ENCODE measurements around the gene PNKD. TPM values are rescaled to one million over a fixed set of nuclear protein-coding genes. Genes with fewer than 3 reads are reported as not detected.
"Not testable (repeated sequence)": the region's sequence is repeated elsewhere in the genome, so short reads cannot be mapped to it uniquely, and the experiment has no call there.

The PNKD gene
- total RNA-seq, 1 donor from 2014 or later, result 18.2 TPM

DNA sequence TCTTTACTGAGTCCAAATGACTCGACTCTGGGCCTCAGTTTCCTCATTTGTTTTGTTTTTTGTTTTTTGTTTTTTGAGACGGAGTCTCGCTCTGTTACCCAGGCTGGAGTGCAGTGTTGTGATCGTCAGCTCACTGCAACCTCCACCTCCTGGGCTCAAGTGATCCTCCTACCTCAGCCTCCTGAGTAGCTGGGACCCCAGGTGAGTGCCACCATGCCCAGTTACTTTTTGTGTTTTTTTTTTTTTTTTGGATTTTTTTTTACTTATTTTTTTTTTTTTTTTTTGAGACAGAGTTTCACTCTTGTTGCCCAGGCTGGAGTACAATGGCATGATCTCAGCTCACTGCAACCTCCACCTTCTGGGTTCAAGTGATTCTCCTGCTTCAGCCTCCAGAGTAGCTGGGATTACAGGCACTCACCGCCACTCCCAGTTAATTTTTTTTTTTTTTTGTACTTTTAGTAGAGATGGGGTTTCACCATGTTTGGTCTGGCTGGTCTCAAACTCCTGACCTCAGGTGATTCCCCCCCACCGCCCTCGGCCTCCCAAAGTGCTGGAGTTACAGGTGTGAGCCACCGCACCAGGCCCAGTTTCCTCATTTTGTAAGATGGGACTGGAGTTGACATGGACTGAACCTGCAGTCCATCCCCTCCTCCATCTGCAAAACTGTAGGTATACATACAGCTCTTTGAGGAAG, 3.0 kb downstream of the PNKD start:
- not testable (repeated sequence) for DNase-seq

DNA sequence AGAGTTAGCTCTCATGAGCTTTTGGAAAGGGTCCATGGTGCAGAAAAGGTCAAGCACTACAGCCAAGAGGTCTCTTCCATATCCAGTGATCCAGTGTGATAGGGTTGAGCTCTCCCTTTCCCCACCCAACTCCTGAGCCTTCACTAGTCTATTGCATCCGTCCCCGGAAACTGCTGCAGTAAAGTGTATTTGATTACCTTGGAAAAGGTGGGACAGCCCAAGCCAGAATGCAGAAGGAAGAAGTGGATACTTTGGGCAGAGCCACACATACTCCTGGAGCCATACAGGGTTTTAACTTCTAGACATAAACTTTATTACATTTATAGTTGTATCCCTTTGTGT, 3.6 kb downstream of the PNKD start:
- DNase-seq, result no peak

DNA sequence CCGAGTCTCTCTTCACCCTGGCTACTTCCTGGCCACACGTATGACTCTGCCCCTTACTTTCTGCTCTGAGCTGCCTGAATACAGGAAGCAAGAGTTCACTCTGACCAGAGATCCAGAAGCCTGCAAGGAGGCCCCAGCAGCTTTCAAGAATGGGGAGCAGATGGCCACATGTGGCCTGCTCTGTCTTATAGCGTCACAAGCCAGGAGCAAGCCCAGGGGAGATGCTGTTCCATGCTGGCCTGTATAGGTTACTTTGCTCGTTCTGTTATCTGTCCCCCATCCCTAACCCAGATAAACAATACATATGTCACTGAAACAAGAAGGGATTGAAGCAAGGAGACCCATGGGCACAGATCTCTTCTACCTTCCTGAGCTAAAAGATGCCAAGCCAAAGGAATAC, 4.3 kb downstream of the PNKD start:
- DNase-seq, result no peak

DNA sequence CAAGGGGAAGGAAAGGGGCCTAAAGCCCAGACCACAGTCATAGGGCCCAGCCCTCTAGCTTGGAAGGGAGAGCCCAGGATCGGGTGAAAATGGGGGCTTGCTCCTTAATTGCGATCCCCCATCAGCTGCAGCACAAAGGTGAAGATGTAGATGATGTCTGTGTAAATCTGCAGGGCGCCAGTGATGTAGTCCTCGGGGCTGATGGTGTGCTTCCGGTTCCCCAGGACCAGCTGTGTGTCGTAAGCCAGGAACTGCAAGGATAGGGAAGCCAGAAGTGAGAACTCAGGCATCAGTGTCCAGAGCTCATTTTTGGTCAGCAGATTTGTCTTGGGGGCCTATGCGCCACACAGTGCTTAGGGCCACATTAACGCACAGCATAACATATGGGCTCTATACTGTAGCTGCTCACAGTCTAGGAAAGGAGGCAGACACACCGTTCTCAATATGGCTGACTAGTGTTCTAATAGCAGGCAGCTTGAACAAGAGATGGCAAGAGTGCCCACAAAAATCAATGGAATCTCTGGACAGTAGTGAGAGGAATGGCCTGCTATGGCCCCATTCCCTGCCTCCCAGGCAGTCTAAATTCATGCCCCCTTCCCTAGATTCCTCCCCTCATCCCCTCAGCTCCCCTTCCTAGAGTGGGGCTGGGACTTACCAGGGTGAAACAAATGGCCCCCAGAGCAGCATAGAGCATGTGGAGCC, 5.2 kb downstream of the PNKD start:
- DNase-seq, result no peak

DNA sequence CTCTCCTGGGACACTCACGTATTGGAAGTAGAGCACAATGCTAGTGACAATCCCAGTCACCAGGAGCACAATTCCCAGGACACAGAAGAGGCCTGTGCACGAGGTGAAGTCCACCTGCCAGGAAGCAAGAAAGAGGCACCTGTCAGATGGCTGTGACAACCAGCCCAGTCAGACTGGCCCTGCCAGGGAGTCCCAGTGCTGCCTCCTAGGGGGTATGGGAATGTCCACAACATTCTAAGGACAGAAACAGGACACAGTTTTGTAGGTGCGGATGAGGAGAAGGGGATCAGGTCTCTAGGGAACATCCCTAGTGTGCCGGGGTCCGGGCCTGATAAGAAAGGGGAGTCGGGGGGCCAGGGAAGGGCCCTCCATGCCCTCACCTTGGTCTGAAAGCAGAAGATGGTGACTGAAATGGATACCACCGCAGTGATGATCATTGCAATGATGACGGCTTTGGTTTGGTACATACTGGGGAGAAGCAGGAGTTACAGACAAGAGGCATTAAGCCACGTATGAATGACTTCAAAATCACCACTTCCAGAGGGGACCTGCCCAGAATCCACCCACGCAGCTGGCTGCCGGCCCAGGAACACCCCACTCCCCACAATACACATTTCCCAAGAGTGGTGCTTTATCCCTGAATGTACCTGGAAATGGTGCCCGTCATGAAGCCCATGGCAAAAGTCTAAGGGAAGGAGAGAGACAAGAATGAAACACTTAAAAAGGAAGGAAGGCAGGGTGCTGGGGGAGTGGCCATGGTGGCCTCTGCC, 6.9 kb downstream of the PNKD start:
- no peak for DNase-seq

DNA sequence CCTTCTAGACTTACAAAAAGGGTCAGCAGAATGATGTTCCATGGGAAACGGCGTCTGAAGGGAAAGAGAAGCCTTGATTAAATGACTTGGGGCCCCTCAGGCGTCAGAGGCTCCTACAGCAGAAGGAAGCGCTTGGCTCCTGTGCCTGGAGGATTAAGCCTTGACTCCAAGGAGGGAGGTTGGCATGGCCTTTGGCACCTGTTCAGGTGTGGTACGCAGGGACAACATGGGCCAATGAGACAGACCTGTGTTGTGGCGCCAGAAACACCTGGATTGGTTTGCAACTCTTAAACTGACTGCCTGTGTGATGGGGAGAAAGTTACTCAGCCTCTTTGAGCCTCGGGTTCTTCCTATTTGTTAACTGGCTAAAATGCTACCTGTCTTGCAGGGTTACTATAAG, 7.6 kb downstream of the PNKD start:
- no peak for DNase-seq

DNA sequence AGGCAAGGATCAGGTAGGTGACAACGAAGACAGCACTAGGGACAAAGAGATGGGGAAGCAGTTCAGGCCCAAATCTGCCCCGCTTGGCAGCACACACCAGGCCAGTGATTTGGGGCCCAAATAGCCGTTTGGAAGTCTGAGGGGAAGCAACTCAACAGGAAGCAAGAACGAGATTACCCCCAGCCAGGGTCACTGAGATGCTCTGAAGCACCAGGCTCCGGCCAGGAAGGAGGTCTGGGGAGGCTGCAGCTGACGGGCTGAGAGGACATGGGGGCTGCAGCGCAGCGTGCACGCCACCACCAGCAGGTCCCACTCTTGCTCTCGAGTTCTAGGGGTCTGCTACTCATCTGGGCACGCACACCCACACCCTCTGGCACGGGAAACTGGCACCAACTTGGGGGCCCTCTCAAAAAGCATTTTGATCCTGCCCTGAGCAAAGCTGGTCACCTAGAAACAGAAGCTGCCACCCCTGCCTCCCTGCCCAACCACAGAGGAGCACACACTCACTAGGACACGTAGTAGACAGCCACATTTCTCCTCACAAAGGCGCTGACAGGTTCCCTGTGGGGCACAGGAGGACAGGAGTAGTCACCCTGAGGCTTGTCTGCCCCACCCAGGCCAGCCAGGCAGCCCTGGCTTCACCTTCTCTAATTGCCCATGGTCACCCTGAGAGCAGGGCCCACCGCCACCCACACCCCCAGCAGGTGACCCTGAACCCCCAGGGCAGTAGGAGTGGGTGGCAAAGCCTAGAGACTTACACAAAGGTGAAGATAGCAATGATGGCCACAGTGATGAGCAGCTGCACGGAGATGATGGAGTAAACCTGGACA, 8.4 kb downstream of the PNKD start:
- DNase-seq, result no peak

DNA sequence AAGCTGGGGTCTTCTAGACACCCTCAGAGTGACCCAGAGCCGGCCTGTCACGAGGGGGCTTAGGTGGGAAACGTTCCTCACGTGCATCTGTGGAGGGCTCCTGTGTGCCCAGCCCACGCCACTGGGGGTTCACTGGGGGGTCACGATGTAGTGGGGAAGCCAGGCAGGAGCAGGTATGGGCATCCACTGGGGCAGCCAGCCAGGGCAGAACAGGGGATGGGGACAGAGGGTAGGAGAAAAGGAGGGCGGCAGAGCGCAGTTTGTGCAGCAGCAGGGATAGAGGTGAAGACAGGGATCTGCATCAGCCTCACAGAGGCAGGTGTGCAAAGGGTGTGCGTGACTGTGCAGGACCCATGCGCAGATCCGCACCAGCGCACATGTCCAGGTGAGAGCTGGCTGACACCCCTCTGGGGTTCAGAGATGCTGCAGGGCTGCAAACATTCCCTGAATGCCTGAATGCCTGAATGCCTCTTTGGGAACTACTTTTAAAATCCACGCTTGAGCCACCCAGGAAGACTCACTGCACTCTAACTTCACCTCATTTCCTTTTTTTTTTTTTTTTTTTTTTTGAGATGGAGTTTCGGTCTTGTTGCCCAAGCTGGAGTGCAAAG, 10.0 kb downstream of the PNKD start:
- no peak for DNase-seq

DNA sequence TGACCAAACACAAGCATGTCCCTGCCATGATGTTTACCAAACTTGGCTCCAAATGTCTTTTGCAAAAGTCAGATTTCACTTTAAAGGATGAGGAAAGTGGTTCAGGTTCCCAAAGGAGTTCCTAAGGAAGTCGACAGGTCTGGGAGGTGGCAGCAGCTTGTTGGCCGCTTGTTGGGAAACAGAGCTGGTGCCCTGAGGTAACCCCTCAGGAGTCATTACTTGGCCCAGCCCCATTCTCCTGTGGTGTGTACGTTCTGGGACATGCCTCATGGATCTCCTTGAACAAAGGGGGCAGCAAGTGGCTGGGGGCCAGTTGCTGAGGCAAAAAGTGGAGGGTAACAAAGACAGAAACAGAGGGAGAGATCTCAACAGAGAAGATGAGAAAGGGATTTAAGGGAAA, 11.1 kb downstream of the PNKD start:
- no peak for DNase-seq

DNA sequence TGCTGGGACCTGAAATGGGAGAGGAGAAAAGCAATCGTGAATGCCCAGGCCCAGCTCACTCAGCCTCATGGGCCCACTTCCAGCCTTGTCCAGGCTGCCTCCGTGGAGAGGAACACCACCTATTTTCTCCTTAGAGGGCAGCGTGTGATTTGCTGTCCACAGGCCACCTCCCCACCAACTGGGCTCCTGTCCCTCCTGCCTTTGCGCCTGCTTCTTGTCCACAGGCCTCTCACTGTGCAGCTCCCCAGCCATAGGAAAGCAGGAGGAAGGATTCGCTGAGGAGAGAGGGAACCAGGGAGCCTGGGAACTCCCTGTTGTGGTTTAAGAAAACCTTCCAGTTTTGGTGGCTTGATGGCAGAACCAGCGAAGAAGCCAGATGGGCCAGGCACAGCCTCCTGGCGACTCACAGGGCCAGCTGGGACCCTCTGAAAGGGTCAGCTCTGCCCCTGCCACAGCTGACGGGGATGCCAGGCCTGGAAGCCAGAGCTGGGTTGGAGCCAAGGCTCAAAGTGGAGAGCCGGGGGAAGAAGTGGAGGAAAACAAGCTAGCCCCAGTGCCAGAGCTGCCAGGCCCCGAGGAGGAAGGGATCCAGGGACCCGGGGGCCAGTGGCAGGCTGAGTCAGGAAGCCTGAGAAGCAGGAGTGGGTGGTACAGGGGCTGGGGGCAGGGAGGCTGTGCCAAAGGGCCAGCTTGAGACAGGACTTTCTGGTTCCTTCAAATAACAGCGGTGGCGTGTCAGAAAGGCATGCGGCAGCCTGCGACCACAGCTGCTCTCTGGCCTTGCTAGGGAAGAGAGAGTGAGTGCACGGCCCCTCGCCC, 12.1 kb downstream of the PNKD start:
- peak; percentile 41 for DNase-seq

DNA sequence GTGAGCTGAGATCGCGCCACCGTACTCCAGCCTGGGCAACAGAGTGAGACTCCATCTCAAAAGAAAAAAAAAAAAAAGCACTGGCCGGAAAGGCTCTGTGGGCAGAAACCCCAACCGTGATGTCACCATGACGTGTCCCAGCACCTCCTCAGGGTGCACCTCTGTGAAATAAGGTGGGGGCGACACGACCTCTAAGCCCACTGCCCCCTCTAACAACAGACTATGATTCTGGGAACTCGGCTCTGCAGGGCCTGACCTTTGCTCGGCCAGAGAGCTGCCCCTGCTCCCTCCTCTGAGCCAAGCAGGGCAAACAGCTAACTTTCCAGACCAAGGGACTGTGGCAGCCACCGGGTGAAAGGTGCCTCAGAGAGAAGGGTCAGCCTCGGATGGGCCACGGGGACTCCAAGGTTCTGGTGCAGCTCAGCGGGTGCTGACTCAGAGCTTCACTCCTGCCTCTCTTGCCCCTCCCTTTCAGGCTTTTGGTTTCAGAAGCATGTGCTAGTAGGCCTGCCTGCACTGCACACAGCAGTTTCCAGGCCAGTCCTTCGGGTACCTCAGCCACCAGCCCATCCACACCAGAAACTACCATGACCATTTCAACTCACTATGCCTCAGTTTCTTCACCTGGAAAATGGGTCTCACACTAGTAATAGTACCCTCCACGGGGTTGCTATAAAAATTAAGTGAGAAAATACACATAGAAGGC, 13.9 kb downstream of the PNKD start:
- no peak for DNase-seq

DNA sequence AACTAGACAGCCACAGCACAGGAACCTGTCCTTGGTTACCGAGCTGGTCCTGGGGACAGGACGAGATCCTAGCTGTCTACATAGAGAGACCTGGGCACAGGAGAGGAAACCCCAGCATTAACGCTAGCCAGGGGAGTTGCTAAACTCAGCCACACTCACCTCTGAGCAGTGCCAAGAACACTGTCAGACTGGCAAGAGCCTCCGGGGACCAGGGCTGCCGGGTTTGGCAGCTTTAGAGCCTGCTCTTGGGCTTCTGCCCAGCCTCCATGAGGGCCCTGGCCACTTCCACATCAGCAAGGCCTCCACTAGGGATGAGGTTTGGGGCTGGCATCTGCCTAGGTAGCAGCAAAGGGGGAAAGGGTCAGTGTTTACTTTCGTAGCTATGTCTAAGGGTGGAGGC, 15.3 kb downstream of the PNKD start:
- peak; percentile 24 for DNase-seq

DNA sequence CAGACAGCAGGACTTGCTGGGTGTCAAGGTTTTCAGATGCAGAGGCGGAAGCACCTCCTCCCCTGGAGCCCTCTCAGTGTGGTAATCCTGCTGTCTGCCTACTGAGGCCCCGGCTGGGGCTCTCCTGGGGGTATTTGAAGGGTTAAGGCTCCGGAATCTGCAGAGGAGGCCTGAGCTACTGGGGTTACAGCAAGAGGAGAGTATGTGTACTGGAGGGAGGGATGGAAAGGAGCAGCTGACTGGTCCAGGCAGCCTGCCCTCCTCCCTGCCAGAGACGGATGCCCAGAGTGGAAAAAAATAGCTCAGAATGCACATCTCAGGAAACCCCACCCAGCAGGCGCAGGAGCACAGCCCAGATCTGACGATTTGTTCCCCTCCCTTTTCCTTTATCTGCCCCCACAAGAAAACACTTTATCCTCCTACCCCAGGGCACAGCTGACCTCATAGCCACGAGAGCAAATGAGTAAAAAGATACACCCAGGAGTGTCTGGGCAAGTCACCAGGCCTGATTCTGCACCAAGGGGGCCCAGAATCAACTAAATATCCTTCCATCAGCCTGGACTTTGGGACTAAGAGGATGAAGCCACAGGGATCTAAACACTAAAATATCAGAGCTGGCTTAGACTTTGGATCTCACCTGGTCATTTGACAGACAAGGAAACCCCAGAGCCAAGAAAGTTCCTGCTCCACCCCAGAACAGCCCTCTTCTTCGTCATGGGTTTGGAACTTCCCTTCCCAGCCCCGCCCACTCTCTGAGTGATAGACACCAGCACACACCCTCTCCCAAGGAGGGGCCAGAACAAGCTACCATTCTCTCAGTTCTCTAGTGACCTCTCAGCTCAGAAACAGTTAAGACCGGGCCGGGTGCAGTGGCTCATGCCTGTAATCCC, 16.5 kb downstream of the PNKD start:
- peak; percentile 82 for DNase-seq

DNA sequence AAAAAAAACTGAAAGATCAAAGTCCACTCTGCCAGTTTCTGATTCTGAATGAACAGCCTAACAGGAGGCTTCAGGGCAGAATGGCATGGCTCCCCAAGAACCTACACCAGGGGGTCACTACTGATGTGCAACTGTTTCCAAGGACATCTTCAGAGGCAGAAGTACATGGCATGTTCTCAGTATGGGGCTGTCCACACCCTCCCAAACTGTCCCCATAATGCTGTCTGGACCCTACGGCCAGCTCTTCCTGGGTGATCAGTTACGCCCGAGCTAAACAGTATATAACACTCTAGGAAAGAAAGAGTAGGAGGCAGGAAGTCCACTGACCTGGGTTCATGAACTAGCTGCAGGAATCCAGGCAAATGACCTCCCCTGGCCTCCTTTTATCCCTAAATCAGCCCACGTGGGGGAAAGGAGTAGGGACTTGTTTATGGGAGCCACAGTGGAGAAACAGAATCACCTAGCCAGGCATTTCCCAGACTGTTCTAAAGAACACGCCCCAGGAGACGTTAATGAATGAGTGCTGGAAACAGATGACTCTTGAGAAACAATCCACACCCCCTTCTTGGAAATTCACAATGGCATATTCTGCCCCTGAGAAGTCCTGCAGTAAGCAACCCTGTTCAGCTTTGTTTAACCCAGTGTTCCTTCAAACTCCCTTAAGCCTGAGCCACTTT, 19.5 kb downstream of the PNKD start:
- no peak for DNase-seq

DNA sequence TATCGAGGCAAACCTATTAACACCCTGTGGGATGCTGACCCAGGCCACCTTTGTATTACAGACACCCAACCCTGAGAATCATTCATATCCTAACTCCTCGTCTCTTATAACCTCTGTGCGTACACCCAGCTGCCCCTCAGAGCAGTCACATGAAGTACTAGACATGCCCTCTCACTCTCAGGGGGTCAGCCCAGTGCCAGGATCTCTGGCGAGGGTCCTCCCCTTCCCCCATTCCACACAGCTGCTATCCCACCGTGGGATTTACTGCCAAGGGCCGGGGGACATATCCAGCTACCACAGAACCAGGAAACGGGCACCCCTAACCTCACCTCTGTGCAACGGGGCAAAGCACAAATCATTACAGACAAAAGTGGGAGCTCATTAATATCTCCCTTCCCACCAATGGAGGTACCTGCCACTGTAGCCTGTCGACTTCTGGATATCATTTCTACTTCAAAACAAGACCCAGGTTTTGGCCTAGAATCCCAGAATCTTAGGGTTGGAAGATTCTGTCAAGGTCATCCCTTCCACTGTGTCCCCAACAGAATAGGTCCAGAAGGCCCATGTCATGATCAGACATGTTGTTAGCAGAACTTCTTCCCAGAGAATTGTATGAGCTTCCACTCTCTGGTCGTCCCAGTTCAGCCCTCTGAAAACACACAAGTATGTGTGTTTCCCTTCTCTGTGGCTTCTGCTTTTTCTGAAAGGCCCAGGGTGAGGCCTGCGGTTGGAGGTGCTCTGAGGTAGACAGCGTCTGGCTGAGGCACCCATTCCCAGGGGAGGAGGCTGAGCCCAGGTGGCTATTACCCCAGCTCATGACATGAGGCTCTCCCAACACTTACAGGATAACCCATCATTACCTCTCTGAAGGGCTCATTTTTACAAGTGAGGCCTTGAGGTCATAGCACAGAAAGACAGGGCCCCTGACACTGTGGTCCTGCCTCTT, 20.3 kb downstream of the PNKD start:
- DNase-seq, result no peak

DNA sequence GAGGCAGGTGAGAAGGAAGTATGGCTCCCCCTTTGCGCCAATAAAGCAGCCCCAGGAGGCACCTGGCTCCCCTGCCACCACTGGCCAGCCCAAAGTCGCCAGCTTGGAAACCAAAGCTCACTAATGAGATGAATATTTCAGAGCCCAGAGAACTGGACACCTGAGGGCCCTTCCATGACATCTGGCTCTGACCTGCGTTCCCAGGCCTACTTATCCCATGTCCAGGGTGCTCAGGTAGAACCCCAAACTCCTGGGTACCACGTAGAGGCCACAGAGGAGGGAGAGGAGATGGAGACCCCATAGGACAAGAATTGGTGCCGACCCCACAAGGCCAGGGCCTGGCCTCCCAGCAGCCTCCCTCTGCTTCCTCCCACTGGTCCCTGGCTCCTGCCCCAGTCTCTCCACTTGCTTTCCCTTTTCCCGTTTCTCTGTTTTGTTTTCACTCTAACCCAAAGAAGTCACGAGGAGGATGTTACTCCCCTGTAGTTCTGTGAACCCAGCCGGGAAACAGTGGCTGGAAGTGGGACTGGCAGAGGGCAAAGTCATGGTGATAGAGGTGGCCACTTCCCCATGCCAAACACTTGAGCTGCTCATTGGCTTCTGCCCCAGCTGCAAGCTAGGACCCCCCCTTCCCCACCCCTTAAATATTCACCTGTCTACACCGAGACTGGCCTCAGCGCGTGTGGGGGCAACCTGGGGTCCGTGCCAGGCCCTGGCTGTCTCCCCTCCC, 21.2 kb downstream of the PNKD start:
- DNase-seq, result no peak
